ENCODE measurements around the gene VWA1. TPM values are rescaled to one million over a fixed set of nuclear protein-coding genes. Genes with fewer than 3 reads are reported as not detected.

The VWA1 gene
- total and polyA plus RNA-seq, 2 of the 4 experiments (the other 2 are of a cell fraction), result 1.1 to 6.1 TPM

DNA sequence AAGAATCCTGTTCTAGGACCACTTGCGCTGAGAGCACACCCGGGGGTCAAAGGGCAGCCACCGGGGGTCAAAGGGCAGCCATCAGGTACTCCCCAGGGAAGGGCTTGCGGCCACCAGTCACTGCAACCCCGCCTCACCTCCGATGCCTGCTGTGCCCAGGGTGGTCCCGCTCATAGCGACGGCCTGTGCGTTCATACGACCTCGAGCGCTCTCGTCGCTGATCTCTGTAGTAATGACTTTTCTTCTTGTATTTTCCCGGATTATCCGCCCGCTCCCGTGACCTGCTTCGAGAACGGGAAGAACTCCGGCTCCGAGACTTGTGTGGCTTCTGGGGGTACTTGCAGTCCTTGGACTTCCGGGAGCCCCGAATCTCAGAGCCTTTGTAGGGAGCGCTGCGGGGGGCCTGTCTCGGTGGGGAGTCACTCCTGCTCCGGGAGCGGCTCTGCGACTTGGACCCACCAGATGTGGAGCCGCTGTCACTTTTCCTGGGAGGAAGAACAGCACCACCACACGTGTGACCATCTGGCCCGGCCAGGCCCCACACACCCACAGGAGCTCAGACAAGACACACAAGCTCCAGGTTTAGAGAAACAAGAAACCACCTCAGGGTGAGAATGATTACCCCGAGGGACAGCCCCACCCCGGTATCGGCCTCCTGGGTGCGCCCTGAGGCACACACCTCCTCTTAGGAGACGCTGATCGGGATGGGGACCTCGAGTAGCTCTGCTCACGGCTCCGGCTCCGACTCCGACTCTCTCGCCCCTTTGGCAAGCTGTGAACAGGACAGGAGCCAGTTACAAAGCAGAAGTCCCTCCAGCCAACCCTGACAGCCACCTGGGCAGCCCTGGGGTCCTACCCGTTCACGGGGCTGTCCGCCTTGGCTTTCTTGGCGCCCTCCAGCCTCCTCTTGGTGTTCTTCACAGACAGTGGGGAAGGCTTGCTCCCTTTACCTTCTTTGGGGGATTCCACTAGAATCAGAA, 48.1 kb upstream of the VWA1 start (continued):
- no peak for TF ChIP-seq NFE2L2 (IDR thresholded peaks at IDR 0.05; ENCODE audit: low read depth, low read length)
- no peak for TF ChIP-seq POLR2A (IDR thresholded peaks at IDR 0.05; ENCODE audit: low read depth, low read length)

DNA sequence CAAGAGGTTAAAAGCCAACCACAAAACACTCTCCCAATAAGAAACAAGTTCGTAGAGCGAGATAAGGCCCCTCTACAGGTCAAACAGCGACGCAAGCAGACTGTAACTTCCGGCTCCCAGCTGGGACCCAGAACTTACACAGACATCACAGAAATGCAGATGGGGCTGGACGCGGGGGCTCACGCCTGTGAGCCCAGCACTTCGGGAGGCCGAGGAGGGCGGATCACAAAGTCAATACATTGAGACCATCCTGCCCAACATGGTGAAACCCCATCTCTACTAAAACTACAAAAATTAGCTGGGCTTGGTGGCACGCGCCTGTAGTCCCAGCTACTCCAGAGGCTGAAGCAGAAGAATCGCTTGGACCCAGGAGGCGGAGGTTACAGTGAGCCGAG, 47.4 kb upstream of the VWA1 start:
- no peak overlapping the region for H4K8ac ChIP-seq (ENCODE audit: low read depth in 2 of 2, low read length in 2 of 2)
- BruUV-seq (replicated peaks), result no TSS peak
- intact Hi-C loops (cut with micrococcal nuclease), result no loop called here
- TF ChIP-seq RCOR1 (IDR thresholded peaks at IDR 0.05; ENCODE audit: insufficient replicate concordance, low read length) (no peak), MAFK (IDR thresholded peaks at IDR 0.05; ENCODE audit: low read depth, low read length) (no peak), BHLHE40 (IDR thresholded peaks at IDR 0.05; ENCODE audit: low read depth, low read length) (no peak), RAD21 (IDR thresholded peaks at IDR 0.05; ENCODE audit: low read length) (no peak), CEBPB (IDR thresholded peaks at IDR 0.05; ENCODE audit: low read depth, low read length) (no peak), MXI1 (IDR thresholded peaks at IDR 0.05; ENCODE audit: borderline replicate concordance, low read depth, low read length) (no peak), NFE2L2 (IDR thresholded peaks at IDR 0.05; ENCODE audit: low read depth, low read length) (no peak), CHD1 (IDR thresholded peaks at IDR 0.05; ENCODE audit: low read depth, low read length) (no peak)
- TF ChIP-seq, protein P1, sequence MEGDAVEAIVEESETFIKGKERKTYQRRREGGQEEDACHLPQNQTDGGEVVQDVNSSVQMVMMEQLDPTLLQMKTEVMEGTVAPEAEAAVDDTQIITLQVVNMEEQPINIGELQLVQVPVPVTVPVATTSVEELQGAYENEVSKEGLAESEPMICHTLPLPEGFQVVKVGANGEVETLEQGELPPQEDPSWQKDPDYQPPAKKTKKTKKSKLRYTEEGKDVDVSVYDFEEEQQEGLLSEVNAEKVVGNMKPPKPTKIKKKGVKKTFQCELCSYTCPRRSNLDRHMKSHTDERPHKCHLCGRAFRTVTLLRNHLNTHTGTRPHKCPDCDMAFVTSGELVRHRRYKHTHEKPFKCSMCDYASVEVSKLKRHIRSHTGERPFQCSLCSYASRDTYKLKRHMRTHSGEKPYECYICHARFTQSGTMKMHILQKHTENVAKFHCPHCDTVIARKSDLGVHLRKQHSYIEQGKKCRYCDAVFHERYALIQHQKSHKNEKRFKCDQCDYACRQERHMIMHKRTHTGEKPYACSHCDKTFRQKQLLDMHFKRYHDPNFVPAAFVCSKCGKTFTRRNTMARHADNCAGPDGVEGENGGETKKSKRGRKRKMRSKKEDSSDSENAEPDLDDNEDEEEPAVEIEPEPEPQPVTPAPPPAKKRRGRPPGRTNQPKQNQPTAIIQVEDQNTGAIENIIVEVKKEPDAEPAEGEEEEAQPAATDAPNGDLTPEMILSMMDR (conservative IDR thresholded peaks at IDR 0.05; ENCODE audit: low read depth, low read length), result no peak
- TF ChIP-seq, protein P2, sequence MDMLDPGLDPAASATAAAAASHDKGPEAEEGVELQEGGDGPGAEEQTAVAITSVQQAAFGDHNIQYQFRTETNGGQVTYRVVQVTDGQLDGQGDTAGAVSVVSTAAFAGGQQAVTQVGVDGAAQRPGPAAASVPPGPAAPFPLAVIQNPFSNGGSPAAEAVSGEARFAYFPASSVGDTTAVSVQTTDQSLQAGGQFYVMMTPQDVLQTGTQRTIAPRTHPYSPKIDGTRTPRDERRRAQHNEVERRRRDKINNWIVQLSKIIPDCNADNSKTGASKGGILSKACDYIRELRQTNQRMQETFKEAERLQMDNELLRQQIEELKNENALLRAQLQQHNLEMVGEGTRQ (IDR thresholded peaks at IDR 0.05; ENCODE audit: low read depth, low read length), result no peak
- TF ChIP-seq, protein P3, sequence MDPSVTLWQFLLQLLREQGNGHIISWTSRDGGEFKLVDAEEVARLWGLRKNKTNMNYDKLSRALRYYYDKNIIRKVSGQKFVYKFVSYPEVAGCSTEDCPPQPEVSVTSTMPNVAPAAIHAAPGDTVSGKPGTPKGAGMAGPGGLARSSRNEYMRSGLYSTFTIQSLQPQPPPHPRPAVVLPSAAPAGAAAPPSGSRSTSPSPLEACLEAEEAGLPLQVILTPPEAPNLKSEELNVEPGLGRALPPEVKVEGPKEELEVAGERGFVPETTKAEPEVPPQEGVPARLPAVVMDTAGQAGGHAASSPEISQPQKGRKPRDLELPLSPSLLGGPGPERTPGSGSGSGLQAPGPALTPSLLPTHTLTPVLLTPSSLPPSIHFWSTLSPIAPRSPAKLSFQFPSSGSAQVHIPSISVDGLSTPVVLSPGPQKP (IDR thresholded peaks at IDR 0.05; ENCODE audit: borderline replicate concordance, low read depth, low read length), result no peak

More for the DNA sequence above, 47.4 kb upstream of the VWA1 start:
- H3K27ac ChIP-seq (ENCODE audit: insufficient read depth, low read length), result no peak overlapping the region
- H2AK5ac ChIP-seq (ENCODE audit: low read depth, low read length), result no peak overlapping the region
- ATAC-seq (ENCODE audit: low read depth) (no peak), DNase-seq (no peak)
- 97% methylated on average over 5 of the region's 16 CpGs; no CpG with 5 or more reads in 1 of the 2 experiments for WGBS, 2 experiments (ENCODE audit: extremely low coverage in 2 of 2, insufficient read length in 1 of 2)
- no peak overlapping the region for H2BK20ac ChIP-seq (ENCODE audit: low read depth, low read length)
- POLR2A ChIA-PET (ENCODE audit: unreplicated experiment), result no interaction called here
- no peaks in the 10 kb centered on the region for H3K27me3 ChIP-seq (ENCODE audit: control insufficient read depth, insufficient read depth, low read length)
- H3K4me3 ChIP-seq (ENCODE audit: insufficient read depth, low read depth, low read length), result no peak overlapping the region
- no peaks in the 10 kb centered on the region for H3K9me3 ChIP-seq (ENCODE audit: control insufficient read depth, insufficient read depth, low read length)
- H2BK15ac ChIP-seq (ENCODE audit: low read depth, low read length), result no peak overlapping the region
- no peaks in the 10 kb centered on the region for H3K4me1 ChIP-seq (ENCODE audit: control insufficient read depth, insufficient read depth, low read length)
- H3K4me2 ChIP-seq (ENCODE audit: low read depth, low read length), result no peak overlapping the region
- H3K9me1 ChIP-seq (ENCODE audit: insufficient read depth, low read length), result no peaks in the 10 kb centered on the region; the same call in 1 of the 2 replicates
- H3K18ac ChIP-seq (ENCODE audit: low read depth, low read length), result no peak overlapping the region
- H3K56ac ChIP-seq (ENCODE audit: extremely low read depth, insufficient read depth, low read length), result no peak overlapping the region
- H3K9ac ChIP-seq (ENCODE audit: low read depth, low read length), result no peak overlapping the region
- CTCF ChIA-PET, result interaction anchor here (1.3 kb wide), 1 partner anchor 11 kb away, joined by 3 read pairs; the partner anchor contains the start of gene CCNL2
- H4K20me1 ChIP-seq (ENCODE audit: insufficient read depth, low read length), result peaks cover 16% of the 10 kb centered on the region; the same call in 1 of the 2 replicates
- dilution Hi-C loops (cut with HindIII; ENCODE audit: low sequenced_read_pairs, unreplicated experiment), result no loop called here
- no peak overlapping the region for H2BK120ac ChIP-seq (ENCODE audit: low read depth, low read length)
- H3K79me1 ChIP-seq (ENCODE audit: low read depth in 1 of 2, low read length in 2 of 2), result peaks cover 12 to 40% of the 10 kb centered on the region in 2 experiments
- in situ Hi-C loops (cut with MboI; ENCODE audit: low sequenced_read_pairs), result no loop called here
- no peak overlapping the region for H4K91ac ChIP-seq (ENCODE audit: insufficient read depth, low read depth, low read length)
- no peak overlapping the region for H3K4ac ChIP-seq (ENCODE audit: low read depth, low read length)
- no peak overlapping the region for H2BK5ac ChIP-seq (ENCODE audit: low read depth, low read length, poor library complexity, severe bottlenecking)
- no peak overlapping the region for H4K5ac ChIP-seq (ENCODE audit: low read depth, low read length)
- H2AK9ac ChIP-seq (replicated peaks; ENCODE audit: low read depth, low read length, poor library complexity), result no peak overlapping the region
- H3K14ac ChIP-seq (replicated peaks; ENCODE audit: low read depth, low read length), result no peak overlapping the region
- H3K23ac ChIP-seq (ENCODE audit: low read depth, low read length), result no peak overlapping the region
- H3K36me3 ChIP-seq (ENCODE audit: control insufficient read depth, insufficient read depth, low read length), result peaks cover 68% of the 10 kb centered on the region
- no peak overlapping the region for H2AFZ ChIP-seq (replicated peaks; ENCODE audit: low read length, poor library complexity)

Measured in IMR-90 (cell line).